T follicular helper cell (primary cell): ENCODE measurements around the gene COLEC11.
A peak's percentile ranks its signal among the peaks of the same experiment; 100 is the strongest.

Source experiments
- DNase-seq: peaks from one replicate; pipeline ENCODE4 v3.0.0-alpha.2; 2020; ENCODE audit warnings: low read depth

COLEC11 gene

DNA sequence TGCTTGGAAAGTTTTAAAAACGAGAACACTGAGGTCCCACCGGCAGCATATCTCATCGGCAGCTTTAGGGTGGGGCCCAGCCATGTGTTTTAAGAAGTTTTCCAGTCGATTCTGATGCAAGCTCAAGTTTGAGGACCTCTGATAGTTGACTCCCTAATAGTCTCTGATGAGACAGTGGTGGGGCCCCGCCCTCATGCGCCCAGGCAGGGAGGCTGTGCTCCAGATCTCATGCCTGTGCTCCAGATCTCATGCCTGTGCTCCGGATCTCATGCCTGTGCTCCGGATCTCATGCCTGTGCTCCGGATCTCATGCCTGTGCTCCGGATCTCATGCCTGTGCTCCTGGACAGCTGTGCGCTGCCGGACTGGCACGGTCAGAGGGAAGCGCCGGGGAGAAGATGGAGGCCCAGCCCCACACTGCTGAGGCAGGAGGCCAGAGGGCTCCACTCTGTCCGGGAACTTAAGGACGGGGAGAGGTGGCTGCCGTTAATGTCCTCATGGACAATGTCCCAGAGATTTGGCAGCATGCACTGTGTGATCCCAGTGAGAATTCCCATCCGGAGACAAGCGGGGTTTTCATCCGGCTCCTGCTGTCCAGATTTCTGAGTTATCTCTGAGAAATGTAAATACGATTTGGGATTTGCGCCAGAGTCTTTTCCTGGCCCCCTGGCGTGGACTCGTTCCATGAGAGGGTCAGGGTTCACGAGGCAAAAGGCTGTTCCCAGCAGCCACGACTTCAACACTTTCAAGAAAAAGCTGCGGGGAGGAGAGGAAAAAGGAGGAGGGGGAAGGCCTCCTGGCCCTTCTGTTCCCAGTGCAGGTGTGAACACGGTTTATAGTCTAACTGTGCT, 9.4 kb upstream of the COLEC11 start:
- DNase-seq: no peak

DNA sequence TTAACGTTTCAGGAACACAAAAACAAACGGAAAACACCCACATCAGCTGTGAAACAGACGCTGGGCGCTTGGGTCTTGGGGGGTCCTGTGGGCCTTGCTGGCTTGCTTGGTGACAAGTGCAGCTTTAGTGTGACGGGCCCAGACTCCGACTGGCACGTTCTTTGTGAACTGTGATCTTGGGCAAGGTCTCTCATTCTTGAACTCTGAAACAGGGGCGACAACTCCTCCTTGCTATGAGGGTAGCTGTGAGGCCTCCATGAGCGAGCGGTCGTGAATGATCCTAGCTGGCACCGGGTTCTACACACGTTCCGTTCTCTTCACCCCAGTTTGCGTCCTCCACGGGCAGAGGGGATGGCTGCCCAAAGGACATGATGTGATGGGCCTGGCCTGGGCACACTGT, 8.7 kb upstream of the COLEC11 start:
- no peak for DNase-seq

DNA sequence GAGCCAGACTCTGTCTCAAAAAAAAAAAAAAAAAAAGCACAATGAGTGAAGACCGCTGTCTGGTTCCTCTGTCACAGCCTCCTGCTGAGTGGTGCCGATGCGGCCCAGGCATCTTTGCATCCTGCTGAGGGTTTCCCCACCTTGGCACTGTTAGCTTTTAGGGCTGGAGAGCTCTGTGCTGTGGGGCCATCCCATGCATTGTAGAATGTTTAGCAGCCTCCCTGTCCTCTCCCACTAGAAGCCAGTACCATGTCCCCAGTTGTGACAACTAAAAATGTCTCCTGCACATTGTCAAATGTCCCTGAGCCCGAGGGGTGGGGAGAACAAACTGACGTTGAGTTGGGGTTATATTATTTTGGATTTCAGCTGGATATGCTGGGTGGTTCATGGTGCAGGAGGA, 7.9 kb upstream of the COLEC11 start:
- no peak for DNase-seq

DNA sequence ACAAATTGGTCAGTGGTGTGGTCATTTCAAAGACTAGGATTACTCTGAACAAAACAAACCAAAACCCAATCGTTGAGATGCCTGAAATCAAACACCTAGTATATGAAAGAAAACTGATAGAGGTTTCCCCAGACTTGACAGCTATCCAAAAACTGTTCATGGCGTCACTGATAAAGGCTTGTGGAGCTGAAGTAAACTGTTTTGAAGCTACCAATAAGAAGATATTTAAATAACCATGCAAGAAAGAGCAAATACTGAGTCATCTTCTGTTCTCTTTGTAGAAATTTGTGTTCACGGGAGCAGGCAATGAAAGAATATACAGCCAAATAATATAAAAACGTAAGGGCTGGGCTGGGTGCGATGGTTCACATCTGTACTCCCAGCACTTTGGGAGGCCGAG, 7.5 kb upstream of the COLEC11 start:
- DNase-seq: no peak

DNA sequence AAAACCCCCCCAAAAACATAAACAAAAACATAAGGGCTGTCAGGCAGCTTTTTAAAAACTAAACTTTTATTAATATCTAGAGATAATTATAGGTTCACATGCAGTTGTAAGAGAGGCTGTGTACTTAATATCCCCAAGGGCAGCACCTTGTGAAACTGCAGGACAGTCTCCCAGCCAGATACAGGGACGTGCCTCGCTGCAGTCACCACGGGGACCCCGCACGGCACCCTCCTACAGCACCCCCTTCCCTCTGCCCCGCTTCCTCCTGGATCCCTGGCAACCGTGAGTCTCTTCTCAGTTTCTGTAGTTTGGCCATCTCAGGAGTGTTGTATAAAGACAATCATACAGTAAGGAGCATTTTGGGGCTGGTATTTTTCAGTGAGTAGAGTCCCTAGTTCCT, 6.8 kb upstream of the COLEC11 start:
- no peak for DNase-seq

DNA sequence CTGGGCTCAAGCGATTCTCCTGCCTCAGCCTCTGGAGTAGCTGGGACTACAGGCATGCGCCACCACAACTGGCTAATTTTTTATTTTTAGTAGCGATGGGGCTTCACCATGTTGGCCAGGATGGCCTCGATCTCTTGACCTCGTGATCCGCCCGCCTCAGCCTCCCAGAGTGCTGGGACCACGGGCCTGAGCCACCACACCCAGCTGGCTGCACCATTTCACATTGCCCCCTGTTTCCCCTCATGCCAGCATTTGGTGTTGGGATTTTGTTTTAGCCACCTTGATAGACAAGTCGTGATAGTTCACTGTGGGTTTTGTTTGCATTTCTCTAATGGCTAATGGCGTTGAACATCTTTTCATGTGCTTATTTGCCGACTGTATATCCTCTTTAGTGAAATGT, 5.8 kb upstream of the COLEC11 start:
- DNase-seq: no peak

DNA sequence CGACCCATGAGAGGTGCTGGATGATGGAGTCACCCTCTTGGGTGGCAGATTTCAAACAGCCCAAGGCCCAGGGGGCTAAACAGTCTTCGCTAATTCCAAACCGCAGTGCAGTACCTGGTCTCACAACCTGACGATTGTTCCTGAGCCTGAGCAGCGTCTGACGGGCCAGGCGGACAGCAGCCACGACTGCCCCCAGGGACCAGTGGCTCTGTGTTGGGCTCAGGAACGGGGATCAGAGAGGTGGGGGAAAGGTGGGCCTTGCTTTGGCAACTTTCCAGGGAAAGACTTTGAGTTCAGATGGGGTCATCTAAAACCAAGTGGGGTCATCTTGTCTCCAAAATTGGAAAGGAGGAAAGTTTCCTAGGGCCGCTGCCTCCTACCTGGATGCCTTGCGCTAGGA, 492 bp downstream of the COLEC11 start:
- no peak for DNase-seq

DNA sequence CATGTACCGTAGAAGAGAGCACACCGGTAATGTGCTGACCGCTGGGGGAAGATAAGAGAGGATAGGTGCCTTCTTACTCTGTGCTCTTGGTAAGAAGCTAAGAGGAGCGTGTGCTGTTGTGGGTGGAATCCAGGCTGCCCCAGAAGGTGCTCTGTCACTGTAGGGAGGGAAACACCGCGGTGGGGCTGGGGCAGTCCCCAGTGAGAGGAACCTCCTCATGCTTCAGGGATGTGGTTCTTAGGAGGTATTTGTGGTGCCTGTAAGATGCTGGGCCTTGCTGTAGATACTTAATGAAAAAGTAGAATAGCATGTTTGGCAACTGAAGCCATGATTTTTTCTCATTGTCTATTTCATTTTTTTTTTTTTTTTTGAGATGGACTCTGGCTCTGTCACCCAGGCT, 1.1 kb downstream of the COLEC11 start:
- DNase-seq: no peak

DNA sequence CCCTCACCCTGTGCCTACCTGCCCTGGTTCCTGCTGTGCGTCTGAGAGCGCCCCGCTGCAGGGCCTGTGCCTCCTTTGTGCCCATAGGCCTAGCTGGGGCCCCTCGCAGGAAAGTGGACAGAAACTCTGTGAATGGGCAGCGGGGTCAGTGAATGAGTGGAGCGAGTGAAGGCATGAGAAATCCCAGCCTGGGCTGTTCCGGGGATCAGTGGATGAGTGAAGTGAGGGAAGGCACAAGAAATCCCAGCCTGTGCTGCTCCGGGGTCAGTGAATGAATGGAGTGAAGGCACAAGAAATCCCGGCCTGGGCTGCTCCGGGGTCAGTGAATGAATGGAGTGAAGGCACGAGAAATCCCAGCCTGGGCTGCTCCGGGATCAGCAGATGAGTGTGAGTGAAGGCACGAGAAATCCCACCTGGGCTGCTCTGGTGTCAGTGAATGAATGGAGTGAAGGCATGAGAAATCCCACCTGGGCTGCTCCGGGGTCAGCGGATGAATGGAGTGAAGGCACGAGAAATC, 2.0 kb downstream of the COLEC11 start:
- DNase-seq: no peak

DNA sequence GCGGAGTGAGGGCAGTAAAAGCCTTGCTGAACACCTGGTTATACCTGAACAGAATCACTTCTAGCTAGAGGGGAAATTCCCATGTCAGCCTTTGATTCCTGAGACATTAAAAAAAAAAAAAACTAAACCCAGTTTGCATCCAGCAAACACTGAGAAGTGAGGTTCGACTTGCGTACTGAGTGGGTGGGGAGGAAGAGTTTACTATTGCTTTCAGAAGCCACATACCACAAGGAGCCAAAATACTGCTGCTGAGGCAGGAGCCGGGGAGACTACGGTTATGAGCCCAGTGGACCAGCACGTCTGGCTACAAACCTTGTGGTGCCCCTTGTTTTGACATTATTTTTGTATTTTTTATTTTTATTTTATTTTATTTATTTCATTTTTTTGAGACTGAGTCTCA, 2.7 kb downstream of the COLEC11 start:
- no peak for DNase-seq

DNA sequence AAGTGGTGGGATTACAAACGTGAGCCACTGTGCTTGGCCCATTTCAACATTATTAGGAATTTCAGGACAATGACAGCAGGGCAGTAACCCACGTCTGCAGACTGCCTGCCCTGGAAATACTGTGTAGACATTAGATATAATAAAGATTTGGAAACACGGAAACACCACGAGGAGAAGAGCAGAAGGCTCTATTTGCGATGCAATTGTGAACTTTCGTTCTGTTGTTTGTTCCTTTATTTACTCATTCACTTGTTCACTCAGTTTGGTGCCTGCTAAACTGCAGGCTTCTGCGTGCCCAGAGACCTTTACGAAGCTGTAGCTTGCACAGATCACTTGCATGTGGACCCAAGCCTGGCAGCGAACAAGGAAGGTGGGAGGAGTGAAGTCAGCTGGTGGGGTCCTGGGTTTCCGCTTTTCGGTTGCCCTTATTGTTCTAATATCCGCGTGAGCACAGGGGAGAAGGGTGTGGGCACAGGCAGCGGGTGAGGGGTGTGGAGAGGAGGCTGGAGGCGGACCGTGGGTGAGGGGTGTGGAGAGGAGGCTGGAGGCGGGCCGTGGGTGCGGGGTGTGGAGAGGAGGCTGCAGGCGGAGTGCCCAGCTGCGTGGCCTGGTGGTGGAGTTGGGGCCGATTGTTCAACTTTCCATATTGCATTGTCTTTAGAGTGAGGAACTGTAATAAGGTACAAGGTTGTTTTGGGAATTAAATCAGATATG, 3.4 kb downstream of the COLEC11 start:
- no peak for DNase-seq

DNA sequence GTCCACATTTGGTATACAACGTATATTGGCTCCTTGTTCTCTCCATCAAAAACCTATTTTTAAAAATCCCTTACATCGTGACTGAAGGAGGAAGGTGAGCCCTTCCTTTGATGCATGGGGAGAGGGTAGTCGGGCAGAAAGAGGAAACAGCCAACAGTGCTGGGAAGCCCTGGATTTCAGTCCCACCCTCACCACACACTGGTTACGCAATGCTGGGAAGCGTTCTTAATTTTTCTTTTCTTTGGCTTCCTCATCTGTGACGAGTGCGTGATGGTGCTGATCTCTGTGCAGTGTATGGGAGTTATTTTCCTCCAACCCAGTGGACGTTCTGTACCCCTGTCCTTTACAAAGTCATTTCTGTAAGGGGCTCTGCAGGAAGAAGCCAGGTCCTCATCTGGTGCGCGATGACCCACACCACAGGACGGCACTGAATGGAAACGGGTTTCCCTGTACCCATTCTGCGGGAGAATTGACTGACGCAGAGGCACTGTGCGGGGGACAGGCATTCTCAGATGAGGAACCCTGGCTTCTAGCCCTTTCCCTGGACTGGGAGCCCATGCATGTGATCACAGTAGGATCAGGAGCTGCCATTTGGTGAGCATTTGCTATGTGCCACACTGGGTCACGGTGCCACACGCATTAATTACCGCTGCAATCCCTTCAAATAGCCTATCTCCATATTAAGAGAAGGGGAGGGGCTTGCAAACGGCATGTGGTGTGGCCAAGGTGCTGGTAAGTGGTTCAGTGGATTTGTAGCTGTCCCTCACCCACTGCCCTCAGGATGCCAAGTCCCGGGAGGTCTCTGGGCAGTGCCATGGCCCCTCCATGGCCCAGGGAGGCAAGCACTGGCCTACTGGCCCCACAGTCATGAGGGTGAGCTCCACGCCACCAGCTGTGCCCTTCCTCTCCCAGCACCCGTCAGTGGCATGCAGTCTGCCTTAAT, 4.3 kb downstream of the COLEC11 start:
- no peak for DNase-seq

DNA sequence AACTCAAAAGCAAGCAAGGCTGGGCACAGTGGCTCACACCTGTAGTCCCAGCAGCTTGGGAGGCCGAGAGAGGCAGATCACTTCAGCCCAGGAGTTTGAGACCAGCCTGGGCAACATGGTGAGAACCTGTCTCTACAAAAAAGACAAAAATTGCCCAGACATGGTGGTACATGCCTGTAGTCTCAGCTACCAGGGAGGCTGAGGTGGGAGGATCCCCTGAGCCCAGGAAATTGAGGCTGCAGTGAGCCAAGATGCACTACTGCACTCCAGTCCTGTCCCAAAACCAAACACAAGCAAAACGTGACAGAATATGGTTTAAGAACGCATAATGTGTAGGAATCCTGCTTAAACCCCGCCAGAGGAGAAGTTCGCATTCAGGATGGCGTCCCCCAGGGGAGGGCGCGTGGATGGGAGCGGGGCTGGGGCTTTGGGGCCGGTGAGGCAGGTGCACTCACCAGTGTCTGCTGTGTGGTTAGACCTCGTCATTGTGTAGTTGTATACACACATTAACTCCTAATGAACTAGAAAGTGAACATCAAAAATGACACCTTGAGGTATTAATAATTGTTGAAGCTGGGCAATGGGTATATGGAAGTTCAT, 5.4 kb downstream of the COLEC11 start:
- DNase-seq: no peak

DNA sequence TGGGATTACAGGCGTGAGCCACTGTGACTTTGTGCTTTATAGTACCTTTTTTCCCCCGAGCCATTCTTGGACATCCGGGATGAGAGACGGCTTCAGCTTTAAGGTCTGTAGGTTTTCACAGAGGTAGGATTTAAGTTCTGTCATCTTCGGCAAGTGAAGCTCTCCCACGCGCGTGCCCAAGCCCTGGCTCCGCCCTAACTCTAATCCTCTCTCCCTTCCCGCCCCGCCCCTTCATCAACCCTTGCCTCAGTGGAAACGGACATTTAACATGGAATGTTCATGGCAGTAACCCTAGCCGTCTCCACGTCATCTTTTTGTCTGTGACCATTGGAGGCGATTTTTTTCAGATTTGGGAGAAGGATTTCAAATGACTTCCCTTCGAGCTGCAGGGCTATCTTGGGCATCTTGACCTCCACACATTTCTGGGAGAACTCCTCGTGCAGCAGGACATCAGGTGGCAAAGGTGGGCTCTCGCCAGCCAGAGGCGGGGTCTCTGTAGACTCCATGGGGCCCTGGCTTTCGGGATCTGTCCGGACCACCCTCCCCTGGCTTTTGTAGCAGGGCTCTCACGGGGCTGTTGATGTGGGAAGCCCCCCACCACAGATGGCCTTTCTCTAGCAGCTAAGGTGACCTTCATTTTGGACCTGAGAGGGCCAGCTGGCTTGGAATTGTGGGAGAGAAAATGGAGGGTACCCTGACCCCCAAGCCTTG, 6.8 kb downstream of the COLEC11 start:
- no peak for DNase-seq

DNA sequence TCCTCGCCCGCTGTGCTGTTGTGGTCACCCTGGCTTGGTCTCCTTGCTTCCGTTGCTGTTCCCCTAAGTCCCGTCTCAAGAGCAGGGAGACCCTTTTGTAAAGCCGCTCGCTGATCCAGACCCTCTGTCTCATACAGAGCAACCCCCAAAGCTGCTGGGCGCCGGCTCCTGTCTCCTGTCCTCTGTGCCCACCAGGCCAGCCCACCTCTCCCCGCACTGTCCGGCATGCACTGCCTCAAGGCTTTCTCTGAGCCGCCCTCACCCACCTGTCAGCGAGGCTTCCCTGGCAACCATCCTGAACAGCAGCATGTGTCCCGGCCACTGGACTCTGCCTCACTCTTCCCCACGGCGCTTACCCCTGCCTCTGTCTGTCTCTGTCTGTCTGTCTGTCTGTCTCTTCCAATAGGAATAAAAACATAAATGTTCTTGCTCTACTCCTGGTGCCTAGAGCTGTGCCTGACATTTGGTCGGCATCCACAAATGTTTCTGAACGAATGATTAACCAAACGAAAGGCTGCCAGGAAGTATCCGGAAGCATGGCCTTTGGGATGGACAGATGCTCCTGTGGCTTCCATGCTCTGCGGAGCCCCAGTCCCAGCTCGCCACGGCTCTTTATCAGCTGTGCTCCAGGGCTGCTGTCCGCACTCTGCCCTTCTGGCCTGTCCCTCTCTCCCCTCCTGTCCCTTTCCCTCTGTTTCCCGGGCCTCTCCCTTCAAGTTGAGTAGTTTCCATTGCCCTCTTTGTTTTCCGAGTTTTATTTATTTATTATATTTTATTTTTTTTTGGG, 7.8 kb downstream of the COLEC11 start:
- DNase-seq: no peak

DNA sequence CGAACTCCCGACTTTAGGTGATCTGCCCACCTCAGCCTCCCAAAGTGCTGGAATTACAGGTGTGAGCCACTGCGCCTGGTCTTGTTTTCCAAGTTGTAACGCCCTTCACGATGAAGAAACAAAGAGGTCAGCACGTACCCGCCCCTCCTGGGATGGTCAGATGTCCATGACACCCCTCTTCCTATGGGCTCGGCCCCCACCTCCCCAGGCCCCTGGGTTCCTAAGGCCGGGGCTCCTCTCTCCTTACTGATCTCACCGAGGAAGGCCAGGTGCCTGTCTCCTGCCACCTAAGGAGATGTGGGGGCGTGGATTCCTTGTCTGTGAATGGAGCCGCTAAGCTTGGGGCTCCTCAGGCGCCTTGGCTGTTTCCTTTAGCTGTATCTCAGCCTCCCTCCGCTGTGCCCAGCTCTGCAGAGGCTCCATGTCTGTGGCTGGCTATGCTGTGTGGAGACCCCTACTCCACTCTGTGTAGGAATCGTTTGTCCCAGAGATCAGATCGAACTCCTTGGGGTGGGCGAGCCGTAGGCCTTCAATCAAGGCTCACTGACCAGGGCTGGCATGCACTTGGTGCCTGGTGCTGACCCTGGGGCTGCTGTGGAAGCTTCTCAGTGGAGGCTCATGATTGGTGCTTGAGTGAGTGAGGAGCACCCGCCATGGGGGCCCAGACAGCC, 8.8 kb downstream of the COLEC11 start:
- DNase-seq: no peak

DNA sequence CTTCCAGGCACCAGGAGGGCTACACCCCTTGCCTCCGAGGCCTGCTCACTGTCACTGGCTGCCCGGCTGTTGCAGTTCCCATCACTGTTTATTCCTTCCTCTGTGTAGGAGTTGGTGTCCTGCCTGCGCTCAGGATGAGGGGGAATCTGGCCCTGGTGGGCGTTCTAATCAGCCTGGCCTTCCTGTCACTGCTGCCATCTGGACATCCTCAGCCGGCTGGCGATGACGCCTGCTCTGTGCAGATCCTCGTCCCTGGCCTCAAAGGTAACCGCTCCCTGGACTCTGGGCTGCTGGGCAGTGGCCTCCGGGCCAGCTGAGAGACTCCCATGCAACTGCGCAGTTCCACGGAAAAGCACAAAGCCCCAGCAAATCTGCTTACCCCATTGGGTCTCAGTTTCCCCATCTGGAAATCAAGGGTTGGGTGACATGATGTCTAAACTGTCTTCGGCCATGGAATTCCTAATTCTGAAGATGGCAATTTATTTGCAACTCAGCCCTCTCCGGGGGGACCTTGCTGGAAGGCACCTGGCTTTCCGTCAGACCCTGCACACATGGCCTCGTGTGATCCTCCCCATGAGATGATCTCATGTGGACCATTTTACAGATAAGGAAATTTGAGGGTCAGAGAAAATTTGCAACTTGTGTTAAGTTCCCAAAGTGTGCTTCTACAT, 9.4 kb downstream of the COLEC11 start:
- no peak for DNase-seq

DNA sequence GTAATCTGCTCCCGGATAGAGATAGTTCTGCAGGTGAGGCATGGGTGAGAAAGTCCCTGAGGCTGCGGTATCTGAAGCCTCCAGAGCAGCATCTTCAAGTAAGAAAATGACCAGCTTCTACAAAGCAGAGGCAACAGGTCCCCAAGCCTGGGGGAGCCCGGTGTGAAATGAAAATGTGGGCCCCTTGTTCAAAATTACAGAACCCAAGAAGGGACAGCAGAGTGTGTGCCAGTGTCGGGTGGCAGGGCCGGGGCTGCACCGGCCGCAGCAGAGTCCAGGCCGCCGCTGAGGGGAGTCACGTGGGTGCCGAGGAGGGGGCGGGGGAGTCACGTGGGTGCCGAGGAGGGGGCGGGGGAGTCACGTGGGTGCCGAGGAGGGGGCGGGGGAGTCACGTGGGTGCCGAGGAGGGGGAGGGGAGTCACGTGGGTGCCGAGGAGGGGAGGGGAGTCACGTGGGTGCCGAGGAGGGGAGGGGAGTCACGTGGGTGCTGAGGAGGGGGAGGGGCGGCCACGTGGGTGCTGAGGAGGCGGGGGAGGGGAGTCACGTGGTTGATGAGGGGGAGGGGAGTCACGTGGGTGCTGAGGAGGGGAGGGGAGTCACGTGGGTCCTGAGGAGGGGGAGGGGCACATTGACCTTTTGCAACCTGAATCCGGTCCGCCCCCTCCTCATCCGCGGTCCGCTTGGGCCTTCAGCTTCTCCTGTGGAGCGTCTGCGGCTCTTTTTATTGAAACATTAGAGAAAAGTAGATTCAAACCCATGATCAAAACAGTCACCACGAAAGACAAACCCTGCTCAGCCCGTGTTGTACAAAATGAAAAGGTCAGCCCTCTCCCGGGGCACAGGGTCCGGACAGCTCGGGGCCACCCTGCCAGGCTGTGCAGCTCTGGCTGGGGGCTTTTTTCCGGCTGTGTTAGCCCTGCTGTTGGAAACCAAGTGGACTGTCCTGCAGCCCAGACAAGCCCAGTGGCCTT, 10.4 kb downstream of the COLEC11 start:
- peak; percentile 33 for DNase-seq
